HepG2 (cell line): ENCODE results near the gene HIGD1C. TPM values are rescaled to one million over a fixed set of nuclear protein-coding genes. Genes with fewer than 3 reads are reported as not detected.

Experiments used
- BCL6 ChIP-seq: IDR thresholded peaks from 2 replicates; pipeline ENCODE4 v1.6.1; 2016; ENCODE audit warnings: missing genetic modification reagents, missing compliant biosample characterization
- GATAD2A ChIP-seq: IDR thresholded peaks from 2 replicates; pipeline ENCODE4 v1.6.1; 2016
- HES4 ChIP-seq: sonication (generic); formaldehyde crosslinking; IDR thresholded peaks from 2 replicates; pipeline ENCODE4 v1.9.0; 2021; ENCODE audit warnings: mild to moderate bottlenecking, missing genetic modification reagents, borderline replicate concordance
- HMG20B ChIP-seq: conservative IDR thresholded peaks from 2 replicates; pipeline ENCODE4 v1.6.1; 2016; ENCODE audit warnings: missing genetic modification reagents, missing compliant biosample characterization
- IRF9 ChIP-seq: sonication (generic); formaldehyde crosslinking; IDR thresholded peaks from 2 replicates; pipeline ENCODE4 v1.8.0; 2022; ENCODE audit warnings: missing genetic modification reagents, mild to moderate bottlenecking, borderline replicate concordance
- KDM4B ChIP-seq: sonication (generic); formaldehyde crosslinking; IDR thresholded peaks from 2 replicates; pipeline ENCODE4 v1.4.0; 2020; ENCODE audit warnings: missing genetic modification reagents
- KDM6A ChIP-seq: IDR thresholded peaks from 2 replicates; pipeline ENCODE4 v1.6.1; 2016; ENCODE audit warnings: low read depth
- KLF12 ChIP-seq: sonication (generic); formaldehyde crosslinking; IDR thresholded peaks from 2 replicates; pipeline ENCODE4 v1.4.0; 2020; ENCODE audit warnings: missing genetic modification reagents, borderline replicate concordance
- PHF5A ChIP-seq: IDR thresholded peaks from one replicate; pipeline ENCODE4 v1.6.1; 2018; ENCODE audit warnings: low read depth, missing genetic modification reagents; ENCODE audit not compliant: unreplicated experiment
- SAFB2 ChIP-seq: sonication (generic); formaldehyde crosslinking; IDR thresholded peaks from 2 replicates; pipeline ENCODE4 v1.5.1; 2020; ENCODE audit warnings: missing genetic modification reagents, low read depth, mild to moderate bottlenecking, borderline replicate concordance
- SP4 ChIP-seq: sonication (generic); formaldehyde crosslinking; IDR thresholded peaks from 2 replicates; pipeline ENCODE4 v1.8.1; 2023; ENCODE audit warnings: mild to moderate bottlenecking, missing genetic modification reagents
- TOE1 ChIP-seq: sonication (generic); formaldehyde crosslinking; IDR thresholded peaks from 2 replicates; pipeline ENCODE4 v1.4.0; 2020; ENCODE audit warnings: mild to moderate bottlenecking, missing genetic modification reagents
- TP53 ChIP-seq: sonication (generic); formaldehyde crosslinking; conservative IDR thresholded peaks from 2 replicates; pipeline ENCODE4 v1.4.0; 2020; ENCODE audit warnings: missing genetic modification reagents
- ZMYM3 ChIP-seq: sonication (generic); formaldehyde crosslinking; IDR thresholded peaks from 2 replicates; pipeline ENCODE4 v1.5.1; 2020; ENCODE audit warnings: mild to moderate bottlenecking, missing genetic modification reagents
- ZNF124 ChIP-seq: sonication (generic); formaldehyde crosslinking; IDR thresholded peaks from 2 replicates; pipeline ENCODE4 v1.4.0; 2020; ENCODE audit warnings: missing genetic modification reagents
- ZNF354B ChIP-seq: sonication (generic); formaldehyde crosslinking; IDR thresholded peaks from 2 replicates; pipeline ENCODE4 v1.8.0; 2022; ENCODE audit warnings: mild to moderate bottlenecking, missing genetic modification reagents
- ZNF484 ChIP-seq: sonication (generic); formaldehyde crosslinking; IDR thresholded peaks from 2 replicates; pipeline ENCODE4 v1.5.1; 2020; ENCODE audit warnings: mild to moderate bottlenecking, low read depth, missing genetic modification reagents, borderline replicate concordance
- ZNF513 ChIP-seq: sonication (generic); formaldehyde crosslinking; conservative IDR thresholded peaks from 2 replicates; pipeline ENCODE4 v1.5.0; 2020; ENCODE audit warnings: missing genetic modification reagents
- ZNF605 ChIP-seq: sonication (generic); formaldehyde crosslinking; IDR thresholded peaks from 2 replicates; pipeline ENCODE4 v1.8.0; 2022; ENCODE audit warnings: mild to moderate bottlenecking, missing genetic modification reagents
- ZNF644 ChIP-seq: IDR thresholded peaks from 2 replicates; pipeline ENCODE4 v1.6.1; 2016; ENCODE audit warnings: low read depth
- ZNF660 ChIP-seq: sonication (generic); formaldehyde crosslinking; IDR thresholded peaks from 2 replicates; pipeline ENCODE4 v1.5.1; 2020; ENCODE audit warnings: mild to moderate bottlenecking, low read depth, missing genetic modification reagents, borderline replicate concordance
- ZNF761 ChIP-seq: sonication (generic); formaldehyde crosslinking; conservative IDR thresholded peaks from 2 replicates; pipeline ENCODE4 v1.4.0; 2020; ENCODE audit warnings: mild to moderate bottlenecking, missing genetic modification reagents
- ZSCAN5A ChIP-seq: sonication (generic); formaldehyde crosslinking; IDR thresholded peaks from 2 replicates; pipeline ENCODE4 v1.8.0; 2022; ENCODE audit warnings: mild to moderate bottlenecking, missing genetic modification reagents, borderline replicate concordance
- polyA plus RNA-seq, 8 experiments: library from polyadenylated mRNA; depleted of rRNA in 3 of 8; stranded (reverse) in 7 of 8; unstranded in 1 of 8; fragments of >200 nt; fragmentation: Illumina TruSeq in 4 of 8; extraction: Trizol in 4 of 8; gene quantifications; 2 replicates each; pipeline versions ENCODE4 v1.2.1 to v1.2.3, GENCODE V29; 2011 to 2016; ENCODE audit warnings: low read depth in 4 of 8, missing spikeins in 1 of 8, mixed read lengths in 1 of 8; ENCODE audit not compliant: insufficient read depth in 1 of 8
- total RNA-seq, 5 experiments: library from RNA; depleted of rRNA; stranded (reverse); fragments of >200 nt; fragmentation: Illumina TruSeq; extraction: Trizol; gene quantifications; 2 replicates each; pipeline ENCODE4 v1.2.3, GENCODE V29; 2016; ENCODE audit warnings: low read depth in 1 of 5

Gene HIGD1C
- total and polyA plus RNA-seq, 2 of the 13 experiments (the other 11 are each of a cell fraction or from before 2014, with no cell fraction given) = not detected

- TF ChIP-seq ZNF513 (CRISPR knock-in tag) (no peak), ZNF644 (0 out of 2 replicates have a peak, but pooled peaks have one; percentile 32), GATAD2A (CRISPR knock-in tag) (peak; percentile 57; the same call in 1 of the 2 replicates), KDM6A (CRISPR knock-in tag) (peak; percentile 60; the same call in 1 of the 2 replicates), ZNF354B (CRISPR knock-in tag) (no peak), ZMYM3 (no peak), ZNF761 (no peak), ZNF605 (CRISPR knock-in tag) (no peak), HMG20B (CRISPR knock-in tag) (no peak), ZNF484 (CRISPR knock-in tag) (no peak), TP53 (CRISPR knock-in tag) (no peak), SP4 (CRISPR knock-in tag) (no peak), SAFB2 (CRISPR knock-in tag) (no peak), ZNF660 (no peak), KLF12 (CRISPR knock-in tag) (no peak), HES4 (CRISPR knock-in tag) (no peak), ZNF124 (no peak), ZSCAN5A (no peak), PHF5A (CRISPR knock-in tag) (no peak), KDM4B (CRISPR knock-in tag) (no peak), BCL6 (no peak), TOE1 (CRISPR knock-in tag) (no peak), IRF9 (CRISPR knock-in tag) (no peak)
Measured at GRCh38 chr12:50934981-50935807, 17.1 kb upstream of the HIGD1C start (continued).
